HG03520 (cell line): ENCODE measurements around the gene PELI3.
A peak's percentile ranks its signal among the peaks of the same experiment; 100 is the strongest.

Source experiments
- ATAC-seq: cut with Tn5 transposase; IDR thresholded peaks from one replicate; pipeline ENCODE4 v1.9.1; 2021; ENCODE audit warnings: mild to moderate bottlenecking, moderate library complexity; ENCODE audit not compliant: unreplicated experiment

PELI3 gene

DNA sequence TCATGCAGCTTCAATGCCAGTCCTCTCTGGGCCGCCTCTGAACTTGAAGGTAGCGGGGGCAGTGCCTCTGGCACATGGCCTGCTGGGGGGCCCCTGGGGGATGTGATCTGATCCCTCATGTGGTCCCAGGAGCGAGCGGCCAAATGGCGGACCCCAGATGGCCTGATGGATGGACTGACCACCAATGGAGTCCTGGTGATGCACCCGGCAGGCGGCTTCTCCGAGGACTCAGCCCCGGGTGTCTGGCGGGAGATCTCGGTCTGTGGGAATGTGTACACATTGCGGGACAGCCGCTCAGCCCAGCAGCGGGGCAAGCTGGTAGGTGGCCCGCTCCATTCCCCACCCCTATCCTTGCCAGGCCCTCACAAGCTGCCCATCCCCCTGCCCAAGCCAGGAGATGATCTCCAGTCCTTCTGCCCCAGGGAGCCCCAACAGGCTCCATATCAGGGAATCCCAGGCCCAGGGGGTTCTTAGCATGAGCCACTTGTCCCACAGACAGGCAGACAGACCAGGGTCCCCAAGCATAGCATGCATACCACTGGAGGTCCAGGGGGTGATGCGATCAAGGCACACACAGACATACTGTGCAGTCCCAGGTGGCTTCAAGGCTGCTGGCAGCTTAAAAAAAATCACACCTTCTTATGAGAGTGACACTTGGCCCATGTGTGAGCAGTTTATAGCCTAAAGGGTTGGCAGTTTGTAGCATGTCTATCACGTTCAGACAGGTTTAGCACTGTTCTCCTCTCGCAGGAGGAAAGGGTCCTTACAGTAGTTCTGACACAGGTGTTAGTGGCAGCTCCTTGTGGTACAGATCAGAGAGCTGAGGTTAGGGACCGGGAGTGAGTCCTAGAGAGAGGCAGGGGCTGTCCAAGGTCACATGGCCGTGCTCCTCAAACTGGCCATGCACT is 7.2 kb downstream of the PELI3 start:
- no peak for ATAC-seq

DNA sequence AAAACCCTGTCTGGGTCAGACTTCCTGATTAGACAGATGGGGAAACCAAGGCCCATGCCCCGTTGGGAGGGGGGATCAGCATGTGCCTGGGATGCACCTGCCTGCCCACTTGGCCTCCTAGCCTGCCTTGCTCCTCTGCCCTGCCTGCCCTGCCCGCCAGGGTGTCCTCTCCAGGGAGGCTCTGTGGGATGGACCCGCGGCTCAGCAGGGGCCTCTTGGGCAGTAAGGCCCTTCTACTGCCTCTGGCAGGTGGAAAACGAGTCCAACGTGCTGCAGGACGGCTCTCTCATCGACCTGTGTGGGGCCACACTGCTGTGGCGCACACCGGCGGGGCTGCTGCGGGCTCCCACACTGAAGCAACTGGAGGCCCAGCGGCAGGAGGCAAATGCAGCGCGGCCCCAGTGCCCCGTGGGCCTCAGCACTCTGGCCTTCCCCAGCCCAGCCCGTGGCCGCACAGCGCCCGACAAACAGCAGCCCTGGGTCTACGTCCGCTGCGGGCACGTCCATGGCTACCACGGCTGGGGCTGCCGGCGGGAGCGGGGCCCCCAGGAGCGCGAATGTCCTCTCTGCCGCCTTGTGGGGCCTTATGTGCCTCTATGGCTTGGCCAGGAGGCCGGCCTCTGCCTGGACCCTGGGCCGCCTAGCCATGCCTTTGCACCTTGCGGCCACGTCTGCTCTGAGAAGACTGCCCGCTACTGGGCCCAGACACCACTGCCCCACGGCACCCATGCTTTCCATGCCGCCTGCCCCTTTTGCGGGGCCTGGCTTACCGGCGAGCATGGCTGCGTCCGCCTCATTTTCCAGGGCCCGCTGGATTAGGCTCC is 8.9 kb downstream of the PELI3 start:
- no peak for ATAC-seq

DNA sequence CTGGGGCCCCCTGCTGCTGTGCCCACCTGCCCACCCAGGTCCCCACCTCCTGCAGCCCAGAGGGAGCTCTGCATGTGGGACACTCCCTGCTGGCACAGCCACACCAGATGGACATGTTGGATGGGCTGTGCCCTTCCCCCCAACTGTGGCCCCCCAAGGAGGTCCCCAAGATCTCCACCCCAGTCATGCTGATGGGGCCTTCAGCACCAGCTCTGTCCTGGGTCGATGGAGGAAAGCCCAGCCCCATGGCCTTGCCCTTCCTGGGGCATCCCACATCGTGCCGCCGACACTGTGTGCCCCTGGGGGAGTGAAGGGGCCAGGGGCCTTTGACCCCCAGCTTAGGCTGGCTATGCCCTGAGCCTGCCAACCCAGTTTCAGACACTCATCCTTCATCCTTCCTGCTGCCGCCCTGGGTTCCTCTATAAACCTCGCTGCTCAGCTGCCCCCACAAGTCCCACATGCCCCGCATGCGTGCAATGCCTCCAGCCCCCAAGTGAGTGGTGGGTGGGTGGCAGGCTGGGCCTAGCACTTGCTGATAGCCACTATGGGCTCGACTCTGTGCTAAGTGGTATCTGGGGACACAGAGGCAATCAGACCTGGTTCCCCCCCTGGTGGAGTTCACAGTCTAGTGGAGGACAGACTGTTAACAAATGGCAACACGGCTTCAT is 9.6 kb downstream of the PELI3 start:
- ATAC-seq: no peak

DNA sequence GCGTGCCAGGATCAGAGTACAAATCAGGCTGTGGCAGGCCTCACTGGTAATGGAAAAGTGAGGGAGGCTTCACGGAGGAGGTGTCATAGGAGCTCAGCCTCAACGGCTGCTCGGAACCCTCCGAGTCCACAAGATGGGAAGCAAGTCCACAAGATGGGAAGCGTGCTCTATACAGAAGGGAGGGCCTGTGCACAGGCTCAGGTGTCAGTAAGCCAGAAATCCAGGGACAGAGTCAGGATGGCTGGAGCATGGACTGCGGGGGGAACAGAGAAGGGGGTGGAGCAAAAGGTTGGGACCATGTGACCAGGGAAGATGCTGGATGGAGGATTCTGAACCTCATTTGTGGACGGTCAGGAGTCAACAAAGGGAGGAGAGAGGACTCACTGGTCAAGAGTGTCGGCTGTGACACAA is 10.1 kb downstream of the PELI3 start:
- no peak for ATAC-seq

DNA sequence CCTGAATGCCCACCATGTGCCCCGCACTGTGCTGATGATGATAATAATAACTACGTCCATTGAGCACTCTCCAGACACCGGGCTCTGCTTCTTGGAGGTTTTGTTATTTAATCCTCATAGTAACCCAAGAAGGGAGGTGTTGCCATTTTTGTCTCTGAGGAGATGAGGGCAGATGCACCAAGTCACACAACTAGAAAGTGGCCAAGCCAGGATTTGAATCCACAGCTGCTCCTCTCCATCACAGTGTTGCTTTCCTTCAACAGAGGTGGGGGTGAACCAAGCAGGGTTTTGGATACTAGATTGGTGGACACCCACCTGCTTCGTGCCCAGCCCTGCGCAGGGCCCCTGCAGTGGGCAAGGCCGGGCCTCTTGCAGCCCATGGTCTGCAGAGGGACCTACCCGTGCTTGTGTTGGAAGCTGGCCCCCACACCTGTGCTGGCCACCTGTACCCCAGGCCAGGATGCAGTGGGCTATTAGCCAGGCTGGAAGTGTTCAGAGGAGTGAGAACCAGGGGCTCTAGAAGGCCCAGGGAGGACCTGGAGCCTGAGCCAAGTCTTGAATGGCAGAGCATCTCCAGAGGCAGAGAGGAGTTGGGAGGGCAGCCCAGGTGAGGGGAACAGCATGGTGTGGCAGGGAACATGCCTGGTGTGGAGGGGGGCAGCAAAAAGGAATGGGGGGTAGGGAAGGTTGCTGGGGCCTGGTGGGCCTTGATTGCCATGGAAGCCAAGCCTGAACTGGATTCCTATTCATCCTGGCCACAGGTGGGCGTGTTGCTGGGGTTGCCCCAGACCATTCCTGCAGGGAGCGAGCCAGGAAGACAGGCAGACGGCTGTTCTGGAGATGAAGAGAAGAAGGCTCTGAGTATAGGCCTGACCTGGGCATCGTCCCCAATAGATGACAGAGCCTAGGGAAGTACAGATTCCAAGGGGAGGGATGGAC is 10.8 kb downstream of the PELI3 start:
- no peak for ATAC-seq

DNA sequence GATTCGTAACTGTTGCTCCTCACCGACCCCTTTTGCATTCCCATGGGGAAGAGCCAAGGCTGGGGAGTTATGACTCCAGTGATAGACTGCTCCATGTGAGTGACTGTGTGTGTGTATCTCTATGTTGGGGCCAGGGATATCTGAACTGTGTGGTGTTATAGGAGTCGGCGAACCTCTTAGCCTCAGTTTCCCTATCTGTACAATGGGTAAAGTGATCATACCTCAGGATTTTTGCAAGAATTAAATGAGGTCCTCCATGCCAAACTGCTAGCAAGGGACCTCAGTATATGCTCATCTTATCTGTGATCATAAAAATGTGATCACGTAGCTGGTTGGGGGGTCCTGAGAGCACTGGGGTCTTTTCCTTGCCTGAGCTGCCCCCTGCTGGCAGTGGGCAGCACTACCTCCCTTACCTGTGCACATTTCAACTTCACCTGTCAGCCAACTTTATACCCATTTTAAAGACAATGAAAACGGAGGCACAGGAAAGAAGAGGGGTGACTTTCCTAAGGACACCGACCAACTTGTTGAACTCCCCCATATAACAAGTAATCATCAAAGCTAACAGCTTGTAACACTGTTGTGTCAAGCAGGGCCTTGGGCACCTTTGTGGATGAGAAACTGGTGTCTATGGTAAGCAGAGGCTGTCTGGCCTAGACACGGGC is 12.2 kb downstream of the PELI3 start:
- no peak for ATAC-seq

DNA sequence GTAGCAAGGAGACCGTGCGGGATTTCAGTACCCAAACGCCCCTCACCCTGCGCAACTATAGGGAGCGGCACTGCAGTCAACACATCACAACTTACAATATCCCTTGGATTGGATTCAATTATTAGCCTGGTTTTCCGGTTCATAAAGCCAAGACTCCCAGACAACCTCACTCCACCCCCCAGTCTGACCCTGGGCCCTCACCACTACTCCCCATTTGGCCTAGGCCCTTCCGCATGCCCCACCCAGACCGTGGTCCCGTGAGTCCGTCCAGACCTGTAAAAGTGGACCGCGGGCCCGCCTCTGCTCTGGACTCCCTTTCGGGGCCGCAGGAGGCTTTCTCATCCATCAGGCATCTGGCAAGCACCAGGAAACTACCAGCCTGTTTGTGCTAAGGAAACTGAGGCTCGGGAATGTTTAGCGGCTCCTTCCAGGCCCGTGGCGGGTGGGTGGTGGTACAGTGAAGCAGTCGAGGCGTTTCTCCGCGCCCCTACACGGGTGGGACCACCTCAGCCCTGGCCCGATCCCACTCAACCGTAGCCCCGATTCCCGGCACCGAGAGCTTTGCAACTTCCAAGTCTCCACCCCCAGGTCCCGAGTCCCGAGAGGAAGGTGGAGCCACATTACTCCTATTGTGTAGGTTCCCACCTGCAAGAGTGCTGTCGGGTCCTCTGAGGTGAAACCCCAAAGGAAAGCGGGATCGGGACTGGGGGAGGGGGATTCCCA is 12.8 kb downstream of the PELI3 start:
- no peak for ATAC-seq

DNA sequence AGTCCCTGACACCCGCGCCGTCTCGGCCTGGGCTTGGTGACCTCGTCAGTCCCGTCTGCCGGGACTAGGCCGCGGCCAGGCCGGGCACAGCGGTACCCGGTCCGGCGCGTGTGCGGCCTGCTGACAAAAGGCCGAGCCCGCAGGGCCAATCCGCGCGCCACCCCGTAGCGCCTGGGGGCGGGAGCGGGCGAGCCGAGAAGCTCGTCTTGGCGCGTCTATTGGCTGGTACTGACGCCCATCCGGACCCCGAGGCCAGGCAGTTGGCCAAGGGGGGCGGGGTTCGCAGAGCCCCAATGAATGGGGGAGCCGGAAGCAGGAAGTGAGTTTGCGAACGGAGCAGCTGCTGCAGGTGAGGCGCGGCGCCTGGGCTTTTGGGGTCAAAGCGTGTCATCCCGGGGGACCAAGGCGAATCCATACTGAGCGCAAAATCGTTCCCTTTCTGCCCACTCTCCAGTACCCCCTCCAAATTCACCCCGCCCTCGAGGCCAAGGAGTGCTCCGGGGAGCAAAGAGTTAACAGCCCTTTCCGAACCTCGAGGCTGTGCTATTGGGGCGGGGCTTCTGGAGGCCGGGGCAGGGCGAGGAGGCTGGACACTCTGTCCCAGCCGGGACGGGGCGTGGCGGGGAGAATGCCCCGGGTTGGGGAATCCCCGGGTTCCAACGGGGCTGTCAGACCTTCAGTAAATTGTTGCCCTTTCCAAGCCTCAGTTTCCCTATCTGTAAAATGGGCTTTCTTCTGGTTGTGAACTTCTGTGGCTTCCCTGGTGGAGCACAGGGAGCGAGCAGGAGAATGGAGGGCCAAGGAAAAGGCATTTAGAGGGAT is 13.6 kb downstream of the PELI3 start, which contains the start of gene DPP3:
Gene DPP3 (plus strand): TSS at position 318 of the 822 bp plus-strand sequence. CDS start 1,767 bp downstream, outside the sequence.
- ATAC-seq: peak; percentile 91

DNA sequence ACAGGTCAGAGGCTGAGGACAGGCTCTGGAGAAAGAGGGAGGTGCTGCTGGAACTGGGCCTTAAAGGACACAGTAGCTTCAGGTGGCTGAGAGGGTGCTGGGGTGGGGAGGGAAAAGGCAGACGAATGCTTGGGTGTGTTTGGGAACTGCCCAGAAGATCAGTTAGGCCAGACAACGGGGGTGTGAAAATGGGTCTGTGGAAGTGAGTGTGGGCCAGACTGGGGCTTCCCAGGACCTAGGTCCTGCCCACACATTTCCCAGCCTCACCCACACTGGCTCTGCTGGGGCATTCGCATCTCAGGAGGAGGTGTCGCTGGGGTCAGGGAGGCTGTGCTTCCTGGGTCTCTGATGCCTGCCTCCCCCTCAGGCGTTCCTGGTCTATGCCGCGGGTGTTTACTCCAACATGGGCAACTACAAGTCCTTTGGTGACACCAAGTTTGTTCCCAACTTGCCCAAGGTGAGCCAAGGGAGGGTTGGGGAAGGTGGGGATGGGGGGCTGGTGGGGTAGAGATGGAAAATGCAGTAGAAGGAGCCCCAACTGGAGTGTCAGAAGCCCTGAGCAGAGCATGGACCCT is 18.2 kb downstream of the PELI3 start:
- ATAC-seq: no peak

DNA sequence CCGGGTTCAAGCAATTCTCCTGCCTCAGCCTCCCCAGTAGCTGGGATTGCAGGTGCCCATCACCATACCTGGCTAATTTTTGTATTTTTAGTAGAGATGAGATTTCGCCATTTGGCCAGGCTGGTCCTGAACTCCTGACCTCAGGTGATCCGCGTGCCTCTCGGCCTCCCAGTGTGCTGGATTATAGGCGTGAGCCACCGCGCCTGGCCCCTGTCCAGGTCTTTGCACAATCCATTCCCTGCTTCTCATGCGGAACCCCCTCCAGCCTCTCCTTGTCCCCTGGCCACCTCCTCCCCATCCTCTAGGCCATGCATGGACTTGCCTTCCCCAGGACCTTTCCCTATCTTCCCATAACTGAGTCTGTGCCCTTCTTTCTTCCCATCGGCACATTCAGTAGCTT is 22.3 kb downstream of the PELI3 start:
- no peak for ATAC-seq

DNA sequence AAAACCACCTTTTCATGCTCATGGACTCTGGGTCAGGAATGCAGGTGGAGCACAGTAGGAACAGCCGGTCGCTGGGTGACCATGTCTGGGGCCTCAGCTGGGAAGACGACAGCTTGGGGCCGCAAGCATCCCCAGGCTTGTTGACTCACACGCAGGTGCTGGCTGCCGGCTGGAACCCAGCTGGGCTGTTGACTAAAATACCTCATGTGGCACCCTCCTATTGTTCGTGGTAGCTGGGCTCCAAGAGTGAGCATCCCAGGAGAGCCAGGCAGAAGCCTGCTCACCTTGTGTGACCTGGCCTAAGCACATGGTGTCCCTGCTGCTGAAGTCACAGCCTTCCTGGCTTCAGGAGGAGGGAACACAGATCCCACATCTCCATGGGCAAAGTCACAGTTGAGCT is 22.9 kb downstream of the PELI3 start:
- ATAC-seq: no peak

DNA sequence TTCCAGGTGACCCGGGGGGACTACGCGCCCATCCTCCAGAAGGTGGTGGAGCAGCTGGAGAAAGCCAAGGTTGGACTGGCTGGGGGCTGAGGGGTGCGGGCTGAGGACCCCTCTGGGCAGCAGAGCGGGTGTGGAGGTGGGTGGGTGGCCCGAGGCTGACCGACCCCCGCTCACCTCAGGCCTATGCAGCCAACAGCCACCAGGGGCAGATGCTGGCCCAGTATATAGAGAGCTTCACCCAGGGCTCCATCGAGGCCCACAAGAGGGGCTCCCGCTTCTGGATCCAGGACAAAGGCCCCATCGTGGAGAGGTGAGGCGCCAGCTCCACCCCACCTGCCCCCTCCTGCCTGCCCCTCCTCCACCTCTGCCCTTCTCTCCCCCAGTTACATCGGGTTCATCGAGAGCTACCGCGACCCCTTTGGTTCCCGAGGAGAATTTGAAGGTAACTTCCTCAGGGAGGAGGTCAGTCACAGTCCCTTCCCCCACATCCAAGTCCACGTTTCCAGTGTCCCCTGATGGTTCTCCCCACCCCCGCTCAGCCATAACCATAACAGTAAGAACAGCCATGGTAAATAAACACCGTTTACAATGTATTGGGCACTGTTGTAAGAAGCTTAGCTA is 24.7 kb downstream of the PELI3 start:
- ATAC-seq: no peak

DNA sequence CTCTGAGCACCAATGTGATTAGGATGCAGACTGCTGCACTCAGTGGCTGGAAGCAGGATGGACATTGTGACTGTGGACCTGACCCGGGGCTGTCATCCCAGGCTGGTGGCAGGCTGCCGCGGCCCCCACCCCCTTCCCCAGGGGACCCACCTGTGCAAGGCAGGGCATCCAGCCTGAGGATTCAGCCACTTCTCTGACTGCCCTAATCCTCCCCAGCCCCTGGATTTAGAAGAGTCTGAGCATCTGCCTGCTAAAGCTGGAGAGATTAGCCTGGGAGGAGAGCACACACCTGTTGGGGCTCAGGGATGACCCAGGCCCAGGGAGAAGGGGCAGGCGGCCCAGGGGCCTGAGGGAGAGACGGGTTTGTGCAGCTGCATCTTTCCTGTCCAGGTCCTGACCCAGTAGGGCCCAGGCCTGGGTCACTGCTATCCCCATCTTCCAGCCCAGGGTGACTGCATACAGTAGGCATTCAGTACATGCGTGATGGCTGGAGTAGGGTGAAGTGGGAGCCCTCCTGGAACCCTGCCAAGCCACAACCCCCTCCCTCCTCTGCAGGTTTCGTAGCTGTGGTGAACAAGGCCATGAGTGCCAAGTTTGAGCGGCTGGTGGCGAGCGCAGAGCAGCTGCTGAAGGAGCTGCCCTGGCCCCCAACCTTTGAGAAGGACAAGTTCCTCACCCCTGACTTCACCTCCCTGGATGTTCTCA is 25.6 kb downstream of the PELI3 start:
- ATAC-seq: no peak

DNA sequence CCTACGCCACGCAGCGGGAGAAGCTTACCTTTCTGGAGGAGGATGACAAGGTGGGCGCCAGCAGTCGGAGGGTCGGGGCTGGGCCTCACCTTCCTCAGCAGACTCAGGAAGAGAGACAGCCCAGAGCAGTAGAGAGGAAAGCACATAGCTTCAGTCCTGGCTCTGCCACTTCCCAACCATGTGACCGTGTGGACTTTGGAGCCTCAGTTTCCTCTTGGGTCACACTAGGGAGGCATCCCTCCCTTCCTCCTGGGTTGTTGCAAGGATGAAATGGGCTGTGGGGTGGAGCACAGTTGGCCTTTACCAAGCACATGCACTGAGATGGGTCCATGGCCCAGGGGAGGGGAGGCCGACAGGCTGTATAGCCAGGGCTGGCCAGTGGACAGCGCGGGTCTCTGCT is 26.4 kb downstream of the PELI3 start:
- ATAC-seq: no peak

DNA sequence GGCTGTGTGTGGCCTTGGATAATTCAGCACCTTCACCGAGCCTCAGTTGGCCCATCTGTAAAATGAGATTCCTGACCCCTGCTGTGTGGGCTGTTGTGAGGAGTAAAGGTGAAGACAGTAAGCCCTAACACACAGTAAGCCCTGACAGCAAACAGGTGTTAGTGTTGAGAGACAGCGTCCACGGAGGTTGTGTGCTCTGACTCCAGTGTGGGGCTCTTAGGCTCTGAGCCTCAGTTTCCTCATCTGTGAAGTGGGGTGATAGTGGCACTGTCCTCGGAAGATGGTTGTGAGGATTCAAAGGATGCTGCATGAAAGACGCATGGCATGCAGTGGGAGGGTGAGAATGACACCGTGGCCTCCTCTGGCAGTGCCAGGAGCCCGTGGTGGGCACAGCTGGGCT is 27.8 kb downstream of the PELI3 start:
- no peak for ATAC-seq

DNA sequence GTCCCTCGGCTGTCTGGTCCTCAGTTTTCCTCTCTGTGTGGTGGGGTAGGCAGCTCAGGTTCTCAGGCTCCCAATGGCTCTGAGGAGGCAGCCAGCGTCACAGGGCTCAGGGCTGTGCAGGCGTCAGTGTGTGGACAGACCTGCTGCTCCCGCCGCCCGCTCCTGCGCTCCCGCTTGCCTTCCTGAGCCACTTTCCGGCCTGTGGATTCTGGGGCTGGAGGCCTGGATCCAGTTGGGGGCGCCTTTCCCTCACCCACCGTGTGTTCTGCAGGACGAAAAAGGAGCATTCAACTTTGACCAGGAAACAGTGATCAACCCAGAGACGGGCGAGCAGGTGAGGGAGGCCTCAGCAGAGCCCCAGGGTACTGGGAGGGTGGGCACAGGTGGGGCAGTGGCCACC is 28.2 kb downstream of the PELI3 start:
- no peak for ATAC-seq

DNA sequence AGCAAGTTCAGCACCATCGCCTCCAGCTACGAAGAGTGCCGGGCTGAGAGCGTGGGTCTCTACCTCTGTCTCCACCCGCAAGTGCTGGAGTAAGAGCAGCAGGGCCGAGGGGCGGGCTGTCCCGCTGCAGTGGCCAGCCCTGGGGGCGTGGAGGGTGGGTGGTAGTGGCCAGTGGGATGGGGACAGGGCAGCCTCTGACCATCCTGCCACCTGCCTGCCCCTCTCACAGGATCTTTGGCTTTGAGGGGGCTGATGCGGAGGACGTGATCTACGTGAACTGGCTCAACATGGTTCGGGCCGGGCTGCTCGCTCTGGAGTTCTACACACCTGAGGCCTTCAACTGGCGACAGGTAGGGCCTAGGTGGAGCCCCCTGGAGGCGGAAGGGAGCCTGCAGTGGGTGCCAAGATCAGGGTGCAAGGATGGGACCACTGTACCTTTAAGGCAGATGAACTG is 28.7 kb downstream of the PELI3 start:
- ATAC-seq: no peak
